Activated T-cell treated with anti-CD3 and anti-CD28 coated beads, Interleukin-2, amount 50 U/mL, for 24 hours (primary cell): ENCODE measurements around the gene GNAI1.
A peak's percentile ranks its signal among the peaks of the same experiment; 100 is the strongest.

Source experiments
- DNase-seq: peaks from one replicate; pipeline ENCODE4 v3.0.0-alpha.2; 2020
- H3K27ac Mint-ChIP-seq: 2 replicates; pipeline ENCODE4 v1.8.0; 2020; ENCODE audit warnings: mild to moderate bottlenecking, mixed read lengths
- H3K27me3 Mint-ChIP-seq: 2 replicates; pipeline ENCODE4 v1.8.0; 2020; ENCODE audit warnings: mixed read lengths
- H3K36me3 Mint-ChIP-seq: 2 replicates; pipeline ENCODE4 v1.8.0; 2020; ENCODE audit warnings: low read depth, mixed read lengths
- H3K4me1 Mint-ChIP-seq: 2 replicates; pipeline ENCODE4 v1.8.0; 2020; ENCODE audit warnings: low read depth, mixed read lengths
- H3K4me3 Mint-ChIP-seq: 2 replicates; pipeline ENCODE4 v1.8.0; 2020; ENCODE audit warnings: mild to moderate bottlenecking, moderate library complexity, mixed read lengths
- H3K9me3 Mint-ChIP-seq: 2 replicates; pipeline ENCODE4 v1.8.0; 2020; ENCODE audit warnings: mixed read lengths

Gene GNAI1

GRCh38 chr7:80161466-80161865 lies 26.8 kb downstream of the GNAI1 start:
- DNase-seq, result no peak
- no peaks in the 10 kb centered on the region for H3K27me3 Mint-ChIP-seq
- H3K27ac Mint-ChIP-seq, result no peak overlapping the region
- H3K4me1 Mint-ChIP-seq, result peaks cover 18% of the 10 kb centered on the region
- no peaks in the 10 kb centered on the region for H3K36me3 Mint-ChIP-seq
- H3K9me3 Mint-ChIP-seq, result peaks cover 8% of the 10 kb centered on the region
- H3K4me3 Mint-ChIP-seq, result no peak overlapping the region

GRCh38 chr7:80165177-80165576 lies 30.5 kb downstream of the GNAI1 start:
- Mint-ChIP-seq H3K27me3 (no peaks in the 10 kb centered on the region), H3K4me3 (no peak overlapping the region), H3K4me1 (peaks cover 14% of the 10 kb centered on the region), H3K27ac (no peak overlapping the region), H3K9me3 (peaks cover 5% of the 10 kb centered on the region), H3K36me3 (no peaks in the 10 kb centered on the region)
- DNase-seq, result no peak

- H3K4me1 Mint-ChIP-seq, result peaks cover 27% of the 10 kb centered on the region
- no peak overlapping the region for H3K27ac Mint-ChIP-seq
- peaks cover 13% of the 10 kb centered on the region for H3K36me3 Mint-ChIP-seq
- no peak for DNase-seq
- no peaks in the 10 kb centered on the region for H3K27me3 Mint-ChIP-seq
- peaks cover 24% of the 10 kb centered on the region for H3K9me3 Mint-ChIP-seq
- H3K4me3 Mint-ChIP-seq, result no peak overlapping the region
Measured at GRCh38 chr7:80170445-80170844, 35.8 kb downstream of the GNAI1 start.

GRCh38 chr7:80172387-80172786 lies 37.8 kb downstream of the GNAI1 start:
- Mint-ChIP-seq H3K4me3 (peak overlapping the region; percentile 50), H3K27me3 (no peaks in the 10 kb centered on the region)

GRCh38 chr7:80175744-80176143 lies 41.1 kb downstream of the GNAI1 start:
- H3K4me3 Mint-ChIP-seq, result no peak overlapping the region
- peaks cover 8% of the 10 kb centered on the region for H3K36me3 Mint-ChIP-seq
- H3K4me1 Mint-ChIP-seq, result peaks cover 48% of the 10 kb centered on the region
- peaks cover 20% of the 10 kb centered on the region for H3K9me3 Mint-ChIP-seq
- peak overlapping the region; percentile 66 for H3K27ac Mint-ChIP-seq
- no peaks in the 10 kb centered on the region for H3K27me3 Mint-ChIP-seq
- no peak for DNase-seq

More at GRCh38 chr7:80172387-80172786, 37.8 kb downstream of the GNAI1 start:
- peak overlapping the region; percentile 66 for H3K27ac Mint-ChIP-seq
- no peak for DNase-seq
- H3K4me1 Mint-ChIP-seq, result peaks cover 38% of the 10 kb centered on the region
- peaks cover 32% of the 10 kb centered on the region for H3K9me3 Mint-ChIP-seq
- peaks cover 13% of the 10 kb centered on the region for H3K36me3 Mint-ChIP-seq

- H3K27me3 Mint-ChIP-seq, result no peaks in the 10 kb centered on the region
- no peaks in the 10 kb centered on the region for H3K36me3 Mint-ChIP-seq
- no peak overlapping the region for H3K4me3 Mint-ChIP-seq
- peaks cover 5% of the 10 kb centered on the region for H3K9me3 Mint-ChIP-seq
- DNase-seq, result no peak
- H3K27ac Mint-ChIP-seq, result no peak overlapping the region
- peaks cover 35% of the 10 kb centered on the region for H3K4me1 Mint-ChIP-seq
Measured at GRCh38 chr7:80181411-80181810, 46.8 kb downstream of the GNAI1 start.

GRCh38 chr7:80182630-80183276 lies 48.1 kb downstream of the GNAI1 start:
- Mint-ChIP-seq H3K4me1 (peaks cover 29% of the 10 kb centered on the region), H3K27ac (no peak overlapping the region), H3K9me3 (peaks cover 5% of the 10 kb centered on the region), H3K4me3 (no peak overlapping the region), H3K27me3 (no peaks in the 10 kb centered on the region), H3K36me3 (no peaks in the 10 kb centered on the region)
- no peak for DNase-seq

GRCh38 chr7:80183351-80183750 lies 48.7 kb downstream of the GNAI1 start:
- no peaks in the 10 kb centered on the region for H3K27me3 Mint-ChIP-seq
- H3K4me1 Mint-ChIP-seq, result peaks cover 26% of the 10 kb centered on the region
- H3K36me3 Mint-ChIP-seq, result no peaks in the 10 kb centered on the region
- peaks cover 5% of the 10 kb centered on the region for H3K9me3 Mint-ChIP-seq
- no peak for DNase-seq
- no peak overlapping the region for H3K27ac Mint-ChIP-seq
- no peak overlapping the region for H3K4me3 Mint-ChIP-seq

- Mint-ChIP-seq H3K9me3 (peaks cover 5% of the 10 kb centered on the region), H3K27me3 (no peaks in the 10 kb centered on the region), H3K27ac (no peak overlapping the region), H3K4me1 (peaks cover 26% of the 10 kb centered on the region), H3K36me3 (no peaks in the 10 kb centered on the region), H3K4me3 (no peak overlapping the region)
- no peak for DNase-seq
Measured at GRCh38 chr7:80183900-80184685, 49.5 kb downstream of the GNAI1 start.

- DNase-seq, result no peak
- H3K27ac Mint-ChIP-seq, result no peak overlapping the region
- peaks cover 5% of the 10 kb centered on the region for H3K9me3 Mint-ChIP-seq
- H3K4me3 Mint-ChIP-seq, result no peak overlapping the region
- H3K36me3 Mint-ChIP-seq, result no peaks in the 10 kb centered on the region
- H3K4me1 Mint-ChIP-seq, result peaks cover 23% of the 10 kb centered on the region
- no peaks in the 10 kb centered on the region for H3K27me3 Mint-ChIP-seq
Measured at GRCh38 chr7:80184693-80185092, 50.1 kb downstream of the GNAI1 start.

GRCh38 chr7:80185571-80185970 lies 50.9 kb downstream of the GNAI1 start:
- Mint-ChIP-seq H3K9me3 (peaks cover 5% of the 10 kb centered on the region), H3K4me1 (peaks cover 14% of the 10 kb centered on the region), H3K27ac (no peak overlapping the region), H3K27me3 (no peaks in the 10 kb centered on the region), H3K36me3 (no peaks in the 10 kb centered on the region), H3K4me3 (no peak overlapping the region)
- DNase-seq, result no peak

- no peak overlapping the region for H3K4me3 Mint-ChIP-seq
- DNase-seq, result no peak
- H3K27ac Mint-ChIP-seq, result no peak overlapping the region
- no peaks in the 10 kb centered on the region for H3K27me3 Mint-ChIP-seq
- no peaks in the 10 kb centered on the region for H3K36me3 Mint-ChIP-seq
- peaks cover 11% of the 10 kb centered on the region for H3K4me1 Mint-ChIP-seq
- H3K9me3 Mint-ChIP-seq, result peaks cover 5% of the 10 kb centered on the region
Measured at GRCh38 chr7:80186721-80187120, 52.1 kb downstream of the GNAI1 start.

GRCh38 chr7:80187279-80187678 lies 52.6 kb downstream of the GNAI1 start:
- H3K9me3 Mint-ChIP-seq, result peaks cover 5% of the 10 kb centered on the region
- H3K36me3 Mint-ChIP-seq, result no peaks in the 10 kb centered on the region
- H3K27ac Mint-ChIP-seq, result no peak overlapping the region
- no peaks in the 10 kb centered on the region for H3K27me3 Mint-ChIP-seq
- no peak overlapping the region for H3K4me3 Mint-ChIP-seq
- DNase-seq, result no peak
- H3K4me1 Mint-ChIP-seq, result peaks cover 8% of the 10 kb centered on the region

GRCh38 chr7:80187727-80188126 lies 53.1 kb downstream of the GNAI1 start:
- Mint-ChIP-seq H3K36me3 (no peaks in the 10 kb centered on the region), H3K27ac (no peak overlapping the region), H3K4me1 (peaks cover 7% of the 10 kb centered on the region), H3K27me3 (no peaks in the 10 kb centered on the region), H3K9me3 (peaks cover 5% of the 10 kb centered on the region), H3K4me3 (no peak overlapping the region)
- no peak for DNase-seq

- Mint-ChIP-seq H3K4me3 (no peak overlapping the region), H3K36me3 (no peaks in the 10 kb centered on the region), H3K4me1 (peaks cover 3% of the 10 kb centered on the region), H3K27me3 (no peaks in the 10 kb centered on the region), H3K9me3 (peaks cover 3% of the 10 kb centered on the region), H3K27ac (no peak overlapping the region)
- no peak for DNase-seq
Measured at GRCh38 chr7:80189638-80190037, 55.0 kb downstream of the GNAI1 start.
